Tibial artery (tissue), 4 donors: ENCODE data around the gene CYB561D1.

Experiments
- DNase-seq, 2 donors: peaks; one replicate each; pipeline ENCODE4 v3.0.0-alpha.2; 2019
- H3K27ac ChIP-seq, 2 donors: fragments of 200-600 bp; sonication (generic) in 1 of 2; 1 replicate in 1 of 2; 2 replicates in 1 of 2; pipeline ENCODE4 v1.5.1; 2018 to 2019; ENCODE audit warnings: mild to moderate bottlenecking in 1 of 2
- H3K27me3 ChIP-seq, 2 donors: fragments of 200-600 bp; sonication (generic) in 1 of 2; one replicate each; pipeline versions ENCODE4 v1.5.1 to v1.6.0; 2016 to 2019
- H3K36me3 ChIP-seq, 3 donors: fragments of 200-600 bp; sonication (generic) in 2 of 3; one replicate each; pipeline ENCODE4 v1.5.1; 2016 to 2019; ENCODE audit warnings: mild to moderate bottlenecking in 2 of 3
- H3K4me1 ChIP-seq, 4 donors: fragments of 200-600 bp; sonication (generic) in 2 of 4; 1 replicate in 3 of 4; 2 replicates in 1 of 4; pipeline ENCODE4 v1.5.1; 2016 to 2019
- H3K4me3 ChIP-seq, 2 donors: fragments of 200-600 bp; sonication (generic) in 1 of 2; 1 replicate in 1 of 2; 2 replicates in 1 of 2; pipeline ENCODE4 v1.5.1; 2018 to 2019; ENCODE audit warnings: mild to moderate bottlenecking in 2 of 2
- H3K9me3 ChIP-seq, 3 donors: fragments of 200-600 bp; sonication (generic) in 1 of 3; one replicate each; pipeline ENCODE4 v1.5.1; 2016 to 2019
- CTCF ChIP-seq, 2 experiments: fragments of 200-600 bp in 1 of 2; fragments of 450-650 bp in 1 of 2; IDR thresholded peaks; one replicate each; pipeline ENCODE4 v1.5.1; 2017 to 2019; ENCODE audit warnings: antibody characterized with exemption in 2 of 2, mild to moderate bottlenecking in 1 of 2, moderate library complexity in 1 of 2
- intact Hi-C: fragments of 100-400 bp; cut with DNase I; formaldehyde crosslinking; loops from one replicate; pipeline ENCODE4 v1.15.0; 2023; ENCODE audit warnings: low total_unique reads

The CYB561D1 gene

GRCh38 chr1:109502364-109502851 is 8.5 kb downstream of the CYB561D1 start:
- Histone ChIP-seq H3K27me3 (no peaks in the 10 kb centered on the region), H3K4me3 (no peak overlapping the region), H3K4me1 (peaks cover 0 to 57% (median 27%) of the 10 kb centered on the region in 4 donors), H3K9me3 (no peaks in the 10 kb centered on the region), H3K27ac (peak overlapping the region in 1 of 2 donors; percentile 59), H3K36me3 (peaks cover 0 to 36% (median 3%) of the 10 kb centered on the region in 3 donors)
- no peak for DNase-seq
- no peak for TF ChIP-seq CTCF (IDR thresholded peaks at IDR 0.05)
- intact Hi-C loops, result no loop called here

- no peak for DNase-seq
- TF ChIP-seq CTCF (IDR thresholded peaks at IDR 0.05), result no peak
- H3K9me3 ChIP-seq, result no peaks in the 10 kb centered on the region
- H3K27me3 ChIP-seq, result no peaks in the 10 kb centered on the region
- H3K27ac ChIP-seq, result no peak overlapping the region
- peaks cover 0 to 31% (median 3%) of the 10 kb centered on the region in 3 donors for H3K36me3 ChIP-seq
- H3K4me1 ChIP-seq, result peaks cover 0 to 50% (median 29%) of the 10 kb centered on the region in 4 donors
- H3K4me3 ChIP-seq, result no peak overlapping the region
- intact Hi-C loops, result no loop called here
These were observed 10.0 kb downstream of the CYB561D1 start for GRCh38 chr1:109503935-109504334.

GRCh38 chr1:109504974-109505373 is 11.1 kb downstream of the CYB561D1 start:
- no peaks in the 10 kb centered on the region for H3K27me3 ChIP-seq
- H3K9me3 ChIP-seq, result no peaks in the 10 kb centered on the region
- no peak overlapping the region for H3K27ac ChIP-seq
- intact Hi-C loops, result no loop called here
- peaks cover 0 to 31% (median 0%) of the 10 kb centered on the region in 3 donors for H3K36me3 ChIP-seq
- TF ChIP-seq CTCF (IDR thresholded peaks at IDR 0.05), result no peak
- H3K4me3 ChIP-seq, result no peak overlapping the region
- H3K4me1 ChIP-seq, result peaks cover 0 to 44% (median 28%) of the 10 kb centered on the region in 4 donors
- DNase-seq, result no peak

- TF ChIP-seq CTCF (IDR thresholded peaks at IDR 0.05), result no peak
- Histone ChIP-seq H3K36me3 (peaks cover 0 to 12% (median 0%) of the 10 kb centered on the region in 3 donors), H3K4me3 (peak overlapping the region; percentile 68 to 89), H3K27ac (peak overlapping the region; percentile 69 to 77), H3K9me3 (no peaks in the 10 kb centered on the region), H3K27me3 (no peaks in the 10 kb centered on the region), H3K4me1 (peaks cover 0 to 23% (median 17%) of the 10 kb centered on the region in 4 donors)
- DNase-seq, result no peak
- intact Hi-C loops, result no loop called here
These were observed 14.3 kb downstream of the CYB561D1 start for GRCh38 chr1:109508001-109508872.

- no peak for DNase-seq
- intact Hi-C loops, result no loop called here
- Histone ChIP-seq H3K27ac (peak overlapping the region; percentile 69 to 77), H3K9me3 (no peaks in the 10 kb centered on the region), H3K36me3 (peaks cover 0 to 12% (median 0%) of the 10 kb centered on the region in 3 donors), H3K4me3 (peak overlapping the region; percentile 68 to 89), H3K4me1 (peaks cover 0 to 23% (median 17%) of the 10 kb centered on the region in 4 donors), H3K27me3 (no peaks in the 10 kb centered on the region)
- TF ChIP-seq CTCF (IDR thresholded peaks at IDR 0.05), result no peak
These were observed 14.9 kb downstream of the CYB561D1 start for GRCh38 chr1:109508873-109509175.
